ENCODE data around the gene MED25.
A peak's percentile ranks its signal among the peaks of the same experiment; 100 is the strongest.

MED25 gene

DNA sequence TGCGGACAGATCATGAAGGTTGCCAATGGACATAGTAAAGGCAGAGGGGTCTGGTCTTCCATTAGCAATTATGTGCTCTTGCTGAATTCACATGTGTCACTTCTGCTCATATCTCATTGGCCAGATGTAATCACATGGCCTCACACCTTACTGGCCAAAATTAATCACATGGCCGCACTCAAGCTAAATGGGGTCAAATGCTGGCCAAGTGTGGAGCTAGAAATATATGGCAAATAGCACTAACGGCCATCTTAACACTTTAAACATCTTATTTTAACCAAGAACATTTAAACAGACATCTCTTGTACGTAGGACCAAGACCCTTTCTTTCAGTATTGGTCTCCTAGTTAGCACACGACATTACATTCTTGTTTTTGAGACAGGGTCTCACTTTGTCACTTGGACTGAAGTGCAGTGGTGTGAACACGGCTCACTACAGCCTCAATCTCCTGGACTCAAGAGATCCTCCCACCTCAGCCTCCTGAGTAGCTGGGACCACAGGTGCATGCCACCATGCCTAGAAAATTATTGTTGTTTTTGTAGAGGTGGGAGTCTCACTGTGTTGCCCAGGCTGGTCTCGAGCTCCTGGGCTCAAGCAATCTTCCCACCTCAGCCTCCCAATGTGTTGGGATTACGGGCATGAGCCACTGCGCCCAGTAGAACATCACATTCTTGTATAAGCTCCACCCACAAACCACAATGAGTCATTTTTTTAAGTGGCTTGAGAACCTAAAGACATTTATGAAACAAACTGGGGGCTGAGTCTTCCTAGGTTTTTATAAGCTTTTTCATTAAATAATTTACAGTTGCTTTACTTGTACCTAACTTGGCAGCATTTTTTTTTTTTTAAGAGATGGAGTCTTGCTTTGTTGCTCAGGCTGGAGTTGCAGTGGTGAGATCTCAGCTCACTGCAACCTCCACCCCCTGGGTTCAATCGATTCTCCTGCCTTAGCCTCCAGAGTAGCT is 29.9 kb downstream of the MED25 start:
- Histone ChIP-seq H3K36me3 (ENCODE audit: control insufficient read depth in 1 of 2, insufficient read depth in 2 of 2, low read length in 2 of 2) (no peaks in the 10 kb centered on the region), H3K4me1 (ENCODE audit: control insufficient read depth in 1 of 2, insufficient read depth in 2 of 2, low read length in 2 of 2) (peaks cover 13 to 17% of the 10 kb centered on the region in 2 donors), H3K27me3 (ENCODE audit: low read depth, low read length) (no peaks in the 10 kb centered on the region), H3K4me3 (ENCODE audit: low read depth in 1 of 2, low read length in 2 of 2) (no peak overlapping the region), H3K27ac (ENCODE audit: low read length) (no peak overlapping the region), H3K9me3 (ENCODE audit: control insufficient read depth in 1 of 2, low read length in 2 of 2) (no peaks in the 10 kb centered on the region)

DNA sequence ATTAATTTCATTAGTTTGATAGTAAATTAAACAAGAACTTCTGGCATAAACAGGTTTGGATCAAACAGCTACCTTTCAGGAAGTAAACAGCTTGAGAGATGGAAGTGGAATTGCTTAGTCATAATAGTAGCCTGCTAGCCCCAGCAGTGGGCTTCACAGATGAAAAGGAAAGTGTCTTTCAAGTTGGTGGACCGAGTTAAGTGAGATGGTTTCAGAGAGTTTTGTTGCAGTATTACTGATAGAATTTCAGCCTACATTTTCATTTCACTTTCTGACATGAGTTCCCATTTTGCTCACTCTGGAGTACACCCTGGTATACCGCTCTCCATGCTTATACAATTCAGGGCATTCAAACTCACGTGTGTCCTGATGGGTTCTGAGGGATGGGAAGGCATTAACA is 30.8 kb downstream of the MED25 start:
- no peak overlapping the region for H3K4me3 ChIP-seq (ENCODE audit: low read depth in 1 of 2, low read length in 2 of 2)
- no peaks in the 10 kb centered on the region for H3K36me3 ChIP-seq (ENCODE audit: control insufficient read depth in 1 of 2, insufficient read depth in 2 of 2, low read length in 2 of 2)
- no peaks in the 10 kb centered on the region for H3K27me3 ChIP-seq (ENCODE audit: low read depth, low read length)
- no peaks in the 10 kb centered on the region for H3K9me3 ChIP-seq (ENCODE audit: control insufficient read depth in 1 of 2, low read length in 2 of 2)
- H3K4me1 ChIP-seq (ENCODE audit: control insufficient read depth in 1 of 2, insufficient read depth in 2 of 2, low read length in 2 of 2) = peaks cover 17 to 21% of the 10 kb centered on the region in 2 donors
- no peak overlapping the region for H3K27ac ChIP-seq (ENCODE audit: low read length)

DNA sequence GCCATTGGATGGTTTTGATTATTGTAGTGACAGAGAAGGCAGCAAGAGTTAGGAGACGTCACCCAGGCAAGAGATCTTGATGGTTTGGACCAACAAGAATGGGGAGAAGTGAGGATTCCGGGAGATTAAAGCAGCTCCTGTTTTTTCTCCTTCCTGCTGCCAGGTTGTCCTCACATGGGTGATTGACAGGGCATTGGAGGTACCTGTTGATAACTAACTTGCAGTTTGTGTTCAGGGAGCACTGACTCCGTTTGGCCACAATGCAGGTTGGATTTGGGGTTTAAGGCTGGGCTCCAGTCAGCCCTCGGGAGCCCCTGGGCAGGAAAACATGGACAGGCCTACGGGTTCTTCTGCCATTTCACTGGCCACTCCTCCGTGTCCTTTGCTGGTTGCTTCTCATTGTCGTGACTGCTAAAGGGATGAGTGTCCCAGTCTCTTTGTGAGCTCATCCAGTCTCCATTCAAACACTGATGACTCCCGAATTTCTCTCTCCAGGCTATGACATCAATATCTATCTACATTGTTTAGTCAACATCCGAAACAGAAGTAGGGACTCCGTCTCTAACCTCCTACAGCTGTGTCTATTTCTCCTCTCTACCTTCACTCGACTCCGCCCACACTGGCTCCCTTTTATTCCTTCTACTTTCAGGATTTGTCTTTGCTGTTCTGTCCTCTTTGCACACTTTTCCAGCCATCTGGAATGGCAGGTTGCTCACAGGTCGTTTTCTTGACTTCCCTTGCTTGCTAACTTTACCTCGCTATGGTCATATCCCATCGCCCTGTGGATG is 31.5 kb downstream of the MED25 start:
- H3K36me3 ChIP-seq (ENCODE audit: control insufficient read depth in 1 of 2, insufficient read depth in 2 of 2, low read length in 2 of 2) = no peaks in the 10 kb centered on the region
- H3K4me1 ChIP-seq (ENCODE audit: control insufficient read depth in 1 of 2, insufficient read depth in 2 of 2, low read length in 2 of 2) = peaks cover 17 to 21% of the 10 kb centered on the region in 2 donors
- H3K27me3 ChIP-seq (ENCODE audit: low read depth, low read length) = no peaks in the 10 kb centered on the region
- H3K4me3 ChIP-seq (ENCODE audit: low read depth in 1 of 2, low read length in 2 of 2) = peak overlapping the region; percentile 62 to 87
- no peaks in the 10 kb centered on the region for H3K9me3 ChIP-seq (ENCODE audit: control insufficient read depth in 1 of 2, low read length in 2 of 2)
- H3K27ac ChIP-seq (ENCODE audit: low read length) = peak overlapping the region; percentile 45

DNA sequence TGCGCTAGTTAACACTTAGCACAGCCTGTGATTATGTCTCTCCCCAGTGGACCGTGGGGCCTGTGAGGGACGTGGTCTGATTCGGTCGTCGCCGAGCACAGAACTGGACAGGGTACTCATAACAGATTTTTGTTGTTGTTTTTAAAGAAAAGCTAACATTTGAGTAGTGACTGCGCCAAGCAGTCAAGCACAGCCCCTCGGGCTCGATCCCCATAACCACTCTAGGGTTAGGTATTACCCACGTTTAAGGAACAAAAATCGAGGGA is 32.1 kb downstream of the MED25 start:
- Histone ChIP-seq H3K9me3 (ENCODE audit: control insufficient read depth in 1 of 2, low read length in 2 of 2) (no peaks in the 10 kb centered on the region), H3K36me3 (ENCODE audit: control insufficient read depth in 1 of 2, insufficient read depth in 2 of 2, low read length in 2 of 2) (peaks cover under 1 to 3% of the 10 kb centered on the region in 2 donors), H3K27me3 (ENCODE audit: low read depth, low read length) (no peaks in the 10 kb centered on the region), H3K27ac (ENCODE audit: low read length) (peak overlapping the region; percentile 45), H3K4me3 (ENCODE audit: low read depth in 1 of 2, low read length in 2 of 2) (peak overlapping the region; percentile 62 to 87), H3K4me1 (ENCODE audit: control insufficient read depth in 1 of 2, insufficient read depth in 2 of 2, low read length in 2 of 2) (peaks cover 17 to 21% of the 10 kb centered on the region in 2 donors)

DNA sequence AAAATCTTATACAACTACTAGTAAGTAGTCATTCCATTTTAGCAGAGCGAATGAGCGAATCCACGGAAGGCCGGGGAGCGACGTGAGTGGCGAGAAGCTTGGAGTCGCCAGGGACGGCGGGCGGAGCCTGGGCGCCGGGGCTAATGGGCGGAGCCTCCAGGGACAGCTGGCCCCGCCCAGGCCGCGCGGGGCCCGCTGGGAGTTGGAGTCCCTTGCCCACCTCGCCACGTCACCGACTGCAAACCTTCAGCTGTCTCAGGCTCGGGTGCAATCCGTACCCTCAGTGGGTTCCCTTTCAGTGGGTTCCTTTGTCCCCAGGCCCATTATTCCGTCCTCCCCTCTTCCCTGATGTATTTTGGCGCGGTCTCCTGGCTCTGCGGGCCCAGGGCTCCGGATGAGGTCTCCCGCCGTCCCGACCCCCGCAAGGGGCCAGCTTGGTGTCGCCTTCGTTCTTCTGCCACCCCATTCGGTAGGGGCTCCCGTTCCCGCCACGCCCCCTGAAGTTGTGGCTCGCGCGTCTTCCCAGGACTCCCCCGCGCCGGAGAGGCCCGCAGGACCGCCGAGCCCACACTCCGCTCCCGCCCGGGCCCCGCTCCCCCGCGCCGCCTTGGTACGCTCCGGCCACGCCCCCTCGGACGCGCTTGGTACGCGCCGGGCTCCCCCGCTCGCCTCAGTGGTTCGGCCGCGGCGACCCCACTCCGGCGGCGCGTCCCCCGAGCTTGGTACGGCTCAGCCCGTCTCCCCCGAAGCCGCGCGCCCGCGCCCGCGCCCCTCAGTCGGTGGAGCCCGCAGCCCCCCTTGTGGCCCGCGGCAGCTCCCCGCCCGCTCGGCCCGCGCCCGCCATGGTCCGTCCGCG is 32.6 kb downstream of the MED25 start, which contains the start of gene PTOV1:
Gene PTOV1 (plus strand): TSS at position 673 of the 856 bp plus-strand sequence.
- peaks cover 17 to 21% of the 10 kb centered on the region in 2 donors for H3K4me1 ChIP-seq (ENCODE audit: control insufficient read depth in 1 of 2, insufficient read depth in 2 of 2, low read length in 2 of 2)
- peak within 1 kb of the TSS; percentile 66 to 87 for H3K4me3 ChIP-seq (ENCODE audit: low read depth in 1 of 2, low read length in 2 of 2)
- H3K36me3 ChIP-seq (ENCODE audit: control insufficient read depth in 1 of 2, insufficient read depth in 2 of 2, low read length in 2 of 2) = peaks cover 3 to 8% of the 10 kb centered on the region in 2 donors
- H3K9me3 ChIP-seq (ENCODE audit: control insufficient read depth in 1 of 2, low read length in 2 of 2) = no peaks in the 10 kb centered on the region
- no peaks in the 10 kb centered on the region for H3K27me3 ChIP-seq (ENCODE audit: low read depth, low read length)
- peak within 1 kb of the TSS; percentile 95 for H3K27ac ChIP-seq (ENCODE audit: low read length)

DNA sequence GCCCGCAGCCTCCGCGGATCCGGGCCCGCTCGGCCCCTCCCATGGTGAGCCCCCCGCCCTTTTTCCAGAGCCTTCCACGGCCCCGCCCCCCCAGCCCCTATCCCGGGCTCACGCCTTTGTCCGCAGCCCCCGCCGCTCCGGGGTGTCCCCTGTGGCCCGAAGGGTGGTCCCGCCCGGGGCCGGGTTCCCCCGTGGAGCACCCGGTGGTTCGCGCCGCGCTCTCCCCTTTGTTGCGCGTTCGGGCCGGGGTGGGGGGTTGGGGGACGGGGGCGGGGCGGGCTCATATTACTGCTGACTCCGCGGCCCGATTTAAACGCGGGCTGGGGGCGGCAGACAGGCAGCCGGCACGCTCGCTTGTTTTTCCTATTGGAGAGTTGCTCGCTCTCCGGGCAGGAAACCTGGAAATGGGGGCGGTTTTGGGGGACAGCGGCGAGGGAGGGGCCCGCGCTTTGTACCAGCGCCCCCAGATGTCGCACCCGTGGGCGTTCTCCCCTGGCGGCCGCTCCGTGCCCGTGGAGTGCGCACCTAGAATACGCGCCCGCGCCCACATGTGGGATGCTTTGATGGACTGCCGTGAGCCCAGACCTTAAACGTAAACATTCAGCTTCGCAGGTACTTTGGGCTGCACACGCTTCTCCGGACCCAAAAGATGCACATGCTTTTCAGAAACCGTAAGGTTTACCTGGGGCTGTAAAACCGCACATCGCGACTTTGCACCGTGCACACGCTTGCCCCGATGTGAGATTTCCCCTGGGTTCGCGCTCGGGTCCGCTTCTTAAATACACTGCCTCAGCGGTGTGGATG is 33.6 kb downstream of the MED25 start:
- Histone ChIP-seq H3K9me3 (ENCODE audit: control insufficient read depth in 1 of 2, low read length in 2 of 2) (no peaks in the 10 kb centered on the region), H3K4me1 (ENCODE audit: control insufficient read depth in 1 of 2, insufficient read depth in 2 of 2, low read length in 2 of 2) (peaks cover 17 to 21% of the 10 kb centered on the region in 2 donors), H3K27me3 (ENCODE audit: low read depth, low read length) (no peaks in the 10 kb centered on the region), H3K4me3 (ENCODE audit: low read depth in 1 of 2, low read length in 2 of 2) (peak overlapping the region; percentile 66 to 87), H3K36me3 (ENCODE audit: control insufficient read depth in 1 of 2, insufficient read depth in 2 of 2, low read length in 2 of 2) (peaks cover 3 to 17% of the 10 kb centered on the region in 2 donors), H3K27ac (ENCODE audit: low read length) (no peak overlapping the region)

DNA sequence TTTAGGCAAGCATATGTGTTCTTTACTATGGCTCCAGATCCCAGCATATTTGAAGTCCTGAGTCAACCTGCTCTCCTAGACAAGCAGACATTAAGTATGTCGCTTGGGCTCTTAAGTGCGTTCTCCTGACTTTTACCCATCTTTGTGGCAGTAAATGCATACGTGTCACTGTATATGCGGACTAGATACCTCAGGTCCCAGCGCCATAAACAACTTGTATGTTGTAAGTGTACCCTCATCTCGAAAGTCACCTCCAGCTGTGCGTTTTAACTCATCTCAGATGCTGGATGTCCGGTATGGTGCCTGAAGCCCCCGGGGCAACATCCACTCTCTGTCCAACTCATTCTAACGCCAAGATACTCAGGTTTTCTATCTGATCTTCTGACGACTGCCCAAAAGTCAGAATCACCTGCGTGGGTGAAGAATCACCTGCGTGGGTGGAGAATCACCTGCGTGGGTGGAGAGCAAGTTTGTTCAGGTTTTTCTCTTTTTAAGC is 34.6 kb downstream of the MED25 start:
- H3K36me3 ChIP-seq (ENCODE audit: control insufficient read depth in 1 of 2, insufficient read depth in 2 of 2, low read length in 2 of 2) = peaks cover 3 to 26% of the 10 kb centered on the region in 2 donors
- H3K4me1 ChIP-seq (ENCODE audit: control insufficient read depth in 1 of 2, insufficient read depth in 2 of 2, low read length in 2 of 2) = peaks cover 17 to 21% of the 10 kb centered on the region in 2 donors
- H3K27me3 ChIP-seq (ENCODE audit: low read depth, low read length) = no peaks in the 10 kb centered on the region
- no peak overlapping the region for H3K27ac ChIP-seq (ENCODE audit: low read length)
- H3K9me3 ChIP-seq (ENCODE audit: control insufficient read depth in 1 of 2, low read length in 2 of 2) = no peaks in the 10 kb centered on the region
- H3K4me3 ChIP-seq (ENCODE audit: low read depth in 1 of 2, low read length in 2 of 2) = peak overlapping the region; percentile 66 to 87

DNA sequence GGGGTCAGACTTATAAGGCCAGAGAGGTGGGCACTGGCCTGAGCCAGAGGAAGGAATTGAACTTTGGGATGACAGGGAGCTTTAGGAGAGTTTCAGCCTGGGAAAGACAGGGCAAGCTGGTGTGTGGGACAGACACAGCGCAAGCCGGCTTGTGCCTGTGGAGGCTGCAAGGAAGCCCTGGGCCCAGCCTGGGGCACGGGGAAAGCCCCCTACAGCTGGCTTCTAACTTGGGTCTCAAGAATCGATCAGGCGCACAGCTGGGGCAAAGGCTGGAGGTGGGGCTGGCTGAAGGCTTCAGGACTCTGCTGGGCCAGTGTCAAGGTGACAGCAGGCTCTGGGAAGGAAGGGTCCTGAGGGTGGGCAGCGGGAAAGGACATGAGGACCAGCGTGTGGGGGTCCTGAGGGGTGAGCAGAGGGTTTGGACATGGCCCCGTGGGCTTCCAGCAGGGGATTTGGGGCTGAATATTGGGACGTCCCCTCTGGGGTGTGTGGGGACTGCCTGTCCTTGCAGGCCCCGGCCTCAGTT is 35.8 kb downstream of the MED25 start:
- Histone ChIP-seq H3K9me3 (ENCODE audit: control insufficient read depth in 1 of 2, low read length in 2 of 2) (no peaks in the 10 kb centered on the region), H3K27ac (ENCODE audit: low read length) (no peak overlapping the region), H3K27me3 (ENCODE audit: low read depth, low read length) (no peaks in the 10 kb centered on the region), H3K4me3 (ENCODE audit: low read depth in 1 of 2, low read length in 2 of 2) (no peak overlapping the region), H3K36me3 (ENCODE audit: control insufficient read depth in 1 of 2, insufficient read depth in 2 of 2, low read length in 2 of 2) (peaks cover 3 to 38% of the 10 kb centered on the region in 2 donors), H3K4me1 (ENCODE audit: control insufficient read depth in 1 of 2, insufficient read depth in 2 of 2, low read length in 2 of 2) (peaks cover 17 to 21% of the 10 kb centered on the region in 2 donors)

DNA sequence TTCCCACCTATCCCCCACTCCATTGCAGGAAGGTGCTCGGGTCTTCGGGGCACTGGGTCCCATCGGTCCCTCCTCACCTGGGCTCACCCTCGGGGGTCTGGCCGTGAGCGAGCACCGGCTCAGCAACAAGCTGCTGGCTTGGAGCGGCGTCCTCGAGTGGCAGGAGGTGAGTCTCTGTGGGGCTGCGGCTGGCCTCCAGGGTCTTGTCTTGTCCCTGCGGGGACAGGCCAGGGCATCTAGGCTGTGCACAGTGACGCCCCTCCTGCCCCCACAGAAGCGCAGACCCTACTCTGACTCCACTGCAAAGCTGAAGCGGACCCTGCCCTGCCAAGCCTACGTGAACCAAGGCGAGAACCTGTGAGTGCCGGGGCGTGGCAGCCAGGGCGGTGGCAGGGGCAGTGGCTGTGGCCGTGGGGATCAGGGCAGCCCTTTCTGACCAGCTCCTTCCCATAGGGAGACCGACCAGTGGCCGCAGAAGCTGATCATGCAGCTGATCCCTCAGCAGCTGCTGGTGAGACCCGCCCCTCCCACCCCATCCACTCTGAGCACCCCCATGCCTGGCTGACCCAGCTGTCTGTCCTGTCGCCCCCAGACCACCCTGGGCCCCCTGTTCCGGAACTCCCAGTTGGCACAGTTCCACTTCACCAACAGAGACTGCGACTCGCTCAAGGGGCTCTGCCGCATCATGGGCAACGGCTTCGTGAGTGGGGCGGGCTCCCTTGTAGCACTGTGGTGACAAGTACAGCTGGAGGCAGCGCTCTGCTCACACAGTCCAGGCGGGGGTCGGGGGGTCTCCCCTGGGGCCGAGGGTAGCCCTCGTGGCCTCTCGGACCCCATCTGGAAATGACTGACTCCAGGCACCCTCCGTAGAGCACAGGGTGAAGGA is 36.5 kb downstream of the MED25 start:
- H3K36me3 ChIP-seq (ENCODE audit: control insufficient read depth in 1 of 2, insufficient read depth in 2 of 2, low read length in 2 of 2) = peaks cover 3 to 43% of the 10 kb centered on the region in 2 donors
- peaks cover 17 to 21% of the 10 kb centered on the region in 2 donors for H3K4me1 ChIP-seq (ENCODE audit: control insufficient read depth in 1 of 2, insufficient read depth in 2 of 2, low read length in 2 of 2)
- H3K27ac ChIP-seq (ENCODE audit: low read length) = no peak overlapping the region
- no peaks in the 10 kb centered on the region for H3K9me3 ChIP-seq (ENCODE audit: control insufficient read depth in 1 of 2, low read length in 2 of 2)
- no peak overlapping the region for H3K4me3 ChIP-seq (ENCODE audit: low read depth in 1 of 2, low read length in 2 of 2)
- H3K27me3 ChIP-seq (ENCODE audit: low read depth, low read length) = no peaks in the 10 kb centered on the region

Data from muscle layer of duodenum (tissue), 2 donors.